Nucleus accumbens (tissue), 56 donors: Measurements from ENCODE around the gene NDUFAF8.
A peak's percentile ranks its signal among the peaks of the same experiment; 100 is the strongest.

ENCODE experiments used
- DNase-seq, 56 donors: peaks; one replicate each; lab custom pipeline; 2025; lab: John Stamatoyannopoulos, UW

NDUFAF8 gene

DNA sequence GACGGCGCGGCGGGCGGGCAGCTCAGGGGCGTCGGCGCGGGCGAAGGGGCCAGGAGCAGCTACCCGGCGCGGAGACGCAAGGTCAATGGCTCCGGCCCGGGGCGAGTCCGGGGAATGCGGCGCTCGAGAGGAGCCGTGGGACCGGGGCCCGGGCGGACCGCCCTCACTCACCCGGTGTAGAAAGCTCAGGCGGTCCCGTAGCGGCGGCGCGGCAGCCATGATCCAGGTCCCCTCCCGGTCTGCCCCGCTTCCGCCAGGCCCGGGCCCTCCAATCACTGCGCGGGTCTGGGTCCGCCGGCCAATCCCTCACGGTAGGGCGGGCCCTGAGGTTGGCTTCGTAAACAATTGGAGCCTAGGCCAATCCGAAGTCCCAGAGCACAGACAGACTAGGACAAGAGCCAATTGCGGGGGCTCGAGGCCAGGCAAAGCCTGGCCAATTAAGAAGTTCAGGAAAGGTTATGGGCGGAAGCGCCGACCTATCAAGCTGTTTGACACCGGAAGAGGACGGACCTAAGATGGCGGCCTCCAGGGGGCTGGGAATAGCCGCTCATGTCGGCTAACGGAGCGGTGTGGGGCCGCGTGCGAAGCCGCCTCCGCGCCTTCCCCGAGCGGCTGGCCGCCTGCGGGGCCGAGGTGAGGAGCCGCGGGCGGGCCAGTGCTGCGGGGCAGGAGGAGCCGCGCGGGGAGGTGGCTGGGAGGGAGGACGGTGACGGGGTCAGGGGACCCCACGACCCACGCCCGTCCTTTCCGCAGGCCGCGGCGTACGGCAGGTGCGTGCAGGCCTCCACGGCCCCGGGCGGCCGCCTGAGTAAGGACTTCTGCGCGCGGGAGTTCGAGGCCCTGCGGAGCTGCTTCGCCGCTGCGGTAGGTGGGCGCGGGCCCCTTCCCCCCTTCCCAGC, at the start of gene NDUFAF8, which contains the start of gene TEPSIN:
NDUFAF8 (plus strand) TSS at position 504 of the 899 bp plus-strand sequence; CDS start at position 550, 46 bp downstream.
TEPSIN (minus strand) TSS at position 241 of the 899 bp plus-strand sequence; CDS start at position 219, 22 bp downstream.
- peak; percentile 72 to 99 (median 97) for DNase-seq

GRCh38 chr17:81189670-81190530, 49.2 kb upstream of the NDUFAF8 start:
- DNase-seq = peak in 22 of 56 donors; percentile 0 to 53 (median 22)

DNA sequence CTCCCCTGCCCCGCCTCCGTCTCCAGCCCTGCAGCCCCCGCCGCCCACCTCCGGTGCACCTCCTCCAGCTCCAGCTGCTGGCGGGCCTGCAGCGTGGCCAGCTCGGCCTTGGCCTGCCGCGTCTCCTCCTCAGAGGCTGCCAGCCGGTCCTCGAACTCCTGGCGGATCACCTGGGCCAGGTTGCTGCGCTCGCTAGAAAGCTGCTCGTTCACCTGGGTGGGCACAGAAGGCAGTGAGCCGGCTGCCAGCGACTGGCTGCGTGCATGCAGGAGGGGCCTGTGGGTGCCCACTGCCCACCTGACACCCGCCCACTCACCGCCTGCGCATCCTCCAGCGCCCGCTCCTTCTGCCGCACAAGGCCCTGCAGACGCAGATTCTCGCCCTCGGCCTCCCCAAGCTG, 48.5 kb upstream of the NDUFAF8 start:
- DNase-seq = no peak

DNA sequence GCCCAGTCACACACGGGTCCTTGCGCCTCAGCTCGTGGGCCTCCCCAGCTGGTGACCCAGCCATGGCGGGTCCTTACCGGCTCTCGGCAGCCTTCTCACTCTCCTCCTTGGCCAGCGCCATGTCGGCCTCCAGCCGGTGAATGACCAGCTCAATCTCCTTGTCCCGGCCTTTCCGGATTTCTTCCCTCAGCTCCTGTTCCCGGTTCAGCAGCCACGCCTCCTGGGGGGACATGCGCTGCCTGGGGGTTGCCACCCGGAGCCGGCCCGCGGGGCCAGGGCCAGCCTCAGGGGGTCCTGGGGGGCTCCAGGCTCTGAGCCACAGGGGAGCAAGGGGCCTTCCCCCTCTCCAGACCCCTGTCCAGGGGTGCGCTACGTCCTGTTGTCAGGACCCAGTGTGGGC, 48.0 kb upstream of the NDUFAF8 start:
- no peak for DNase-seq

DNA sequence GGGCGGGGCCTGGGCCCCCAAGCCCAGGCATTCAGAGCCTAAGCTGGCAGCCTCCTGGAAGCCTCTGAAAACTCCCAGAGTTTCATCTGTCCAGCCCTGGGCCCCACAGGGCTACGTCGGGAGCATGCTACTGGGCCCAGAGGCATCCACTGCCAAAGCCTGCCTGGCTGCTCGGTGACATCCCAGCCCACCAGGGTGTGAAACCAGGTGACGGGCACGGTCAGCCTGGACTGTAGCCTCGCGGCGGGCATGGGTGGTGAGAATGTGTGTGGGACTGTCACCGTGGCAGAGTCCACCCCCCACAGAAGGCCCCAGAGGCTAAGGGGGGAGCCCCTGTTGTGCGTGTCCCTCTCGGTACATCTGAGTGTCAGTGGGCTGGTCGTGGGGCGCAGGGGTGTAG, 47.5 kb upstream of the NDUFAF8 start:
- DNase-seq = no peak

- DNase-seq = no peak
These were observed 46.6 kb upstream of the NDUFAF8 start for GRCh38 chr17:81192386-81193050.

GRCh38 chr17:81193051-81193410, 46.1 kb upstream of the NDUFAF8 start:
- DNase-seq = no peak

- no peak for DNase-seq
These were observed 45.5 kb upstream of the NDUFAF8 start for GRCh38 chr17:81193470-81194224.

DNA sequence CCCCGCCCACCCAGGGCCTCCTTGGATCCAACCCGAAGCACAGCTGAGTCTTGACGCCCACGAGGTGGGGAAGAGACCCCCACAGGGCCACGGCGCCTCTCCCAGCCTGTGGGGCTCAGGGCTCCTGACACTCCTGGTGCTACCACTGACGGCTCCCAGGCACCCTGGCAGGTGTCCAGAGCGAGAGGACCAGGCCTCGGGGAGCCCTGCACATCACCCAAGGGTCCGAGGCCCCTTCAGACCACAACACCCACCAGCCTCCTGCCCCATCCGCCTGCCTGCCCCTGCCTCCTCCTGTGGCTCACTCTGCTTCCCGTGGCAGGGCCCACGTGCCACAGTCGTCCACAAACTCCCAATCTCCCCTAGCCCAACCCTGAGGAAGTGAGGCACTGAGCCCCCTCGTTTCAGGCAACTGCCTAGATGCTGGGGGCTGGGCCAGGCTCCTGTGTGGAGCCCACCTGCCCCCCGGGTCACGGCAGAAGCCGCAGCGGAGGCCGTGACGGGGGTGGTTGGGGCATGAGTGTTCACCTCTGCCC, 44.8 kb upstream of the NDUFAF8 start:
- no peak for DNase-seq

GRCh38 chr17:81194941-81195901, 43.9 kb upstream of the NDUFAF8 start:
- no peak for DNase-seq

GRCh38 chr17:81195941-81196495, 43.1 kb upstream of the NDUFAF8 start:
- no peak for DNase-seq

DNA sequence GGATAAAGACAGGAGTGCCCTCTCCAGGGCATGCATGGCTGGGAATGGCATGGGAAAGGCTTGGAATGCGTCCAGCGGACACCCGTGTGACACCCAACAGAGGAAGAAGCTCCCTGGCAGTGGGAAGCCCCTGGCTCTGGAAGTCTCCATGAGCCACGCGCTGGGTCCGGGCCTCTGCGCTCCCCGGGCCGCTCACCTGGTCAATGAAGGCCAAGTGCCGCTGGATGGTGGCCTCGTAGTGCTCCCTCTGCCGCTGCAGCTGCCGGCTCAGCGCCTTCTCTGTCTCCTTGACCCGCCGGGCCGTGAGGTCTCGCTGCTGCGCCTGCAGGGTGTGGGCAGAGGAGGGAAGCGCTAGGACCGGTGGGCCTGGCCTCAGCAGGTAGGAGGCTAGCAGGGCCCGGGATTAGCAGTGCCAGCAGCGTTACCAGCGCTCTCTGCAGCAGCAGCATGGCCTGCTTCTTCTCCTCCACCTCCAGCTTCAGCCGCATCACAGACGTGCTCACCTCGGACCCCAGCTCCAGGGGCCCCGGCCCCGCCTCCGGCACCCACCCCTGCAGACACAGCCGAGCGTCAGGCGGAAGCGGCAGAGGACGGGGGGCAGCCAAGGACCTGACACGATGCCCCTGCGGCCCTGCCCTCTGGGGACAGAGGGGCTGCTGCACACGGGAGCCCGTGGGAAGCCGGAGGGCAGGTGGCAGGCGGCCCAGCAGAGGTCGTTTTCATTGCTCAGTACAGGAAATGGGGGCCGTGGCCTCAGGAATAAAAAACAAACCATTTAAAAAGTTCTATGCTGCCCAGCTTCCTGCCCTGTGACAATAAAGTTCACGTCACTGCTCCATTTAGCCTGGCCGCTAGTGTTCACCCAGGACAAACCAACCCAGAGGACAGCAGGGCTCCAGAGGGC, 42.4 kb upstream of the NDUFAF8 start:
- no peak for DNase-seq

DNA sequence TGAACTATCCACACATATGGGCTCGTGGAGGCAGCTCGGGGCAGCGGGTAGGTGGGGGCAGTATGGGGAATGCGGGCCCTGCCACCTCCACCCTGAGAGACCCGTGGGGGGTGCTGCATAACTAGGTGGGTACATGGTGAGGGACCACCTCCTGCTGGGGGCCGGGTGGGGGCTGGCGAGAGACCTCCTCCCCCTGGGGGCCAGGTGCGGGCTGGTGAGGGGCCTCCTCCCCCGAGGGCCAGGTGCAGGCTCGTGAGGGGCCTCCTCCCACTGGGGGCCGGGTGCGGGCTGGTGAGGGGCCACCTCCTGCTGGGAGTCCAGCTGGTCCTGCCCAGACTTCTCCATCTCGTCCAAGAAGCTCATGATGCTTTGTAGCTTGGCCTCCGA, 41.7 kb upstream of the NDUFAF8 start:
- DNase-seq = no peak

GRCh38 chr17:81197831-81198490, 41.2 kb upstream of the NDUFAF8 start:
- DNase-seq = no peak

DNA sequence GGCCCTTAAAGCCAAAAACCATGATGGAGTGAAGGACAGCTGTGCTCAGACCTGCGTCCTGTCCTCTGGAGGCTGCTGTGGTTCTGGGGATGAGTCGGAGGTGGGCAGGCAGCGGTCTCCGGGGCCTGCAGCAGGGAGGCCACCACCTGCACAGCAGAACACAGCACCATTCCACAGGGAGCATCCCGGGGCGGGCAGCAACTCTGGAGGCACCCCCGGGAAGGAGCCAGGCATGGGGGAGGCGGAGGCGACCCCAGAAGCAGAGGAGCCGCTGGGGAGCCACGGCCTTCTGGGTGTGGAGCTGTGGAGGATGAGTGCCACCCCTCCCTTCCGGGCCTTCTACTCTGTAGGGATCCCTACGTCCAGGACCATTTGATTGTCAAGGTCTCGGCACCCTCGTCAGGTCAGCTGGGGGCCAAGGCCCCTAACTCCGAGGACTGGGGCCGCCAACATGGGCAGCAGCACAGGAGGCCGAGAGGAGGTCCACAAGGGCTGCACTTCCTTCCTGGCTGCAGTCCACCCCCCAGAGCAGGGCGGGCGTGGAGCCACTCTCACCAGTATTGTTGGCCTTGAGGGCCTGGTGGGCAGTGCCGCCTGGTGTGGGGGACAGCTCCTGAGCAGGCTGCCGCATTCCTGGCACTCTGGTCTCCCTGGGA, 40.2 kb upstream of the NDUFAF8 start:
- no peak for DNase-seq

DNA sequence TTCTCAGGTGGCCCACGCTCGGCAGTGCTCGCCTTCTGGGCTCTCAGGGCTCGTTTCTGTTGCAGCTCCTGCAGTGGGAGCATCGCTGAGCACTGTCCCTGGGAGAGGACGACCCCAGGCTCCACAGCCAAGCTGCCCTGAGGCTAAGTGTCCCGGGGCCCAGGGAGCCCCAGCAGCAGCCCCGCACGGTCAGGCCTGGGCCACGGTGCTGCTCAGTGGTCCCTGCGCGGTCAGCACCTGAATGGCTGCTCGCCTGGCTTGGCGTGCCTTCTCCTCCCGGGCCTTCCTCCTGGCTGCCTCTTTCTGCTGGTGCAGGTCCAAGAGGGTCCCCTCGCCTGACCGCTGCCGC, 39.7 kb upstream of the NDUFAF8 start:
- DNase-seq = no peak
